Cardiac fibroblast (primary cell): Measurements from ENCODE around the gene SMYD1.

ENCODE experiments used
- DNase-seq, 2 donors: peaks; one replicate each; pipeline versions ENCODE4 v3.0.0 to v3.0.0-alpha.2; 2010; ENCODE audit warnings: low read depth in 2 of 2
- H3K4me3 ChIP-seq, 2 donors: replicated peaks in 1 of 2; 1 replicate in 1 of 2; 2 replicates in 1 of 2; pipeline ENCODE4 v1.5.1; 2011; ENCODE audit warnings: low read depth in 2 of 2, low read length in 2 of 2, mild to moderate bottlenecking in 2 of 2, moderate library complexity in 1 of 2
- CTCF ChIP-seq: IDR thresholded peaks from one replicate; pipeline ENCODE4 v1.5.1; 2011; ENCODE audit warnings: low read depth, mild to moderate bottlenecking, low read length, inconsistent platforms

SMYD1 gene

GRCh38 chr2:88090446-88091283 is 23.0 kb downstream of the SMYD1 start:
- TF ChIP-seq CTCF, result no peak
- DNase-seq, result no peak
- no peak overlapping the region for H3K4me3 ChIP-seq

GRCh38 chr2:88091943-88092342 is 24.3 kb downstream of the SMYD1 start:
- H3K4me3 ChIP-seq, result no peak overlapping the region
- TF ChIP-seq CTCF, result no peak
- no peak for DNase-seq

GRCh38 chr2:88092773-88093172 is 25.1 kb downstream of the SMYD1 start:
- TF ChIP-seq CTCF, result no peak
- DNase-seq, result no peak
- no peak overlapping the region for H3K4me3 ChIP-seq

GRCh38 chr2:88095022-88095421 is 27.4 kb downstream of the SMYD1 start:
- TF ChIP-seq CTCF, result no peak
- DNase-seq, result no peak
- no peak overlapping the region for H3K4me3 ChIP-seq

GRCh38 chr2:88096708-88097107 is 29.1 kb downstream of the SMYD1 start:
- no peak for DNase-seq
- H3K4me3 ChIP-seq, result no peak overlapping the region
- no peak for TF ChIP-seq CTCF

GRCh38 chr2:88097192-88097591 is 29.6 kb downstream of the SMYD1 start:
- TF ChIP-seq CTCF, result no peak
- H3K4me3 ChIP-seq, result no peak overlapping the region
- DNase-seq, result no peak
